Bone marrow (tissue), 2 donors: Measurements from ENCODE around the gene DUSP21.
"Not testable (repeated sequence)": the region's sequence is repeated elsewhere in the genome, so short reads cannot be mapped to it uniquely, and the experiment has no call there.

Source experiments
- DNase-seq, 2 donors: peaks; one replicate each; lab custom pipeline; 2025; lab: John Stamatoyannopoulos, UW

The DUSP21 gene

DNA sequence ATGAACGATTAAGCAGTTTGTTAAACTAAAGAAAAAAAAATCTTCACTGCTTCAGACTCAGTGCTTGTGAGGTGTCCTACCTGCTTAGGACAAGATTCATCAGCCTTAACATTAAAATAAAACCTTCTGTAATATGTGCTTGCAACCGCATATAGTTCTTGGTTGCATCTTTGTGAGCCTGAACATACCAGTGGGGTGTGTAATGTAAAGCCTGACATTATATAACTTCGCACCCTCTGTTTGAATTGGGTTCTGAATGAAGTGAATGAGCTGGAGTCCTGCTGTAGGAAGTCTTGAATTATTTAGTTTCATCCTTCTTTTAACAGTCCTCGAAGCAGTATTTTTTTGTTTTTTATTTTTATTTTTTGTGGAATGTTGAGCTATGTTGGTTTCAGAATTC lies 32.3 kb downstream of the DUSP21 start:
- DNase-seq: no peak

GRCh38 chrX:44876767-44877166 lies 32.9 kb downstream of the DUSP21 start:
- no peak for DNase-seq

DNA sequence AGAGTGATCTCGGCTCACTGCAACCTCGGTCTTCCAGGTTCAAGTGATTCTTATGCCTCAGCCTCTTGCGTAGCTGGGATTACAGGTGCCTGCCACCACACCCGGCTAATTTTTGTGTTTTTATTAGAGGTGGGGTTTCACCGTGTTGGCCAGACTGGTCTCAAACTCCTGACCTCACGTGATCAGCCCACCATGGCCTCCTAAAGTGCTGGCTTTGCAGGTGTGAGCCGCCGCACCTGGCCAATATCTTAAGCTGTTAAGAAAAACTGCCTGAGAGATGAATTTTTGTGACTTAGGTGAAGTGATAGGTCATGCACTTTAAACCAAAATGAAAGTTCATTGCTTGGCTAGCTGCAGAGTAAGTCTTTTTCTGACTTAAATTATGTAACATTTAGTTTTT lies 35.0 kb downstream of the DUSP21 start:
- no peak for DNase-seq

- no peak for DNase-seq
Measured at GRCh38 chrX:44881549-44881948, 37.7 kb downstream of the DUSP21 start.

DNA sequence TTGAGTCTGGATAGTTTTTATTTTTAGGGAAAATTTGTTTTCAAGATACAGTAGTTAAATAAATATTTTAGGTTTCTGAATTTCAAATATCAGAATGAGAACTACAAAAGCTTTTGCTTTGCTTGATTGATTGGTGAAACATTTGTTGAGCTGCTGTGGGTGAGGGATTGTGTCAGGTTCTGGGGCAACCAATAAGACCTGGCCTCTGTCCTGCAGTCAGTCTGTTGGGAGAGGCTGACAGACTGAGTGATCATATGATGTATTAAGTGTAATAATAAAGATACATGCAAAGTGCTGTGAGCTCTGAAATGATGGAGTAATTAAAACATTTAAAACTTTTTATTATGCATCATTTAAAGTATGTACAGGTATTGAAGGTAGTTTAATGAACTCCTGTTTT lies 38.8 kb downstream of the DUSP21 start:
- no peak for DNase-seq

DNA sequence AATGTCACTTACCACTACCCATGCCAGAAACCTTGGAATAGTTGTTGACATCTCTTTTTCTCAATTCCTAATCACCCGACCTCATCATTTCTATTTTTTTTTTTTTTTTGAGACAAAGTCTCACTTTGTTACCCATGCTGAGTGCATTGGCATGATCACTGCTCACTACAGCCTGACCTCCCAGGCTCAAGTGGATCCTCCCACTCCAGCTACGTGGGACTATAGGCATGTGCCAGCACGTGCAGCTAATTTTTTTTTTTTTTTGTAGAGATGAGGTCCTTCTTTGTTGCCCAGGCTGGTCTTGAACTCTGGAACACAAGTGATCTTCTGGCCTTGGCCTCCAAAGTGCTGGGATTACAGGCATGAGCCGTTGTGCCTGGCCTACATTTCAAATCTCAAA lies 41.1 kb downstream of the DUSP21 start:
- DNase-seq: no peak

DNA sequence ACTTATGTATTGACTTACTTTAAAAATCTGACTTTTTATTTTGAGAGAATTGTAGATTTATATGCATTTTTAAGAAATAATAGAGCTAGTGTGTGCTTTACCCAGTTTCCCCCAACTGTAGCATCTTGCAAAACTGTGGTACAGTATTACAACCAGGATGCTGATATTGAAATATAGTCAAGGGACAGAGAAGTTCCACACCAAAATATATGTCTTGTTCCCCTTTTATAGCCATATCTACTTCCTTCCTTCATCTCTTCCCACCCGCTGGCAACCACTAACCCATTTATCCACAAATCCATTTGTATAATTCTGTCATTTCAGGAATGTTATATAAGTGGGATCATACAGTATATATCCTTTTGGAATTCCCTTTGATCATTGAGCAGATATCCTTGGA lies 46.0 kb downstream of the DUSP21 start:
- no peak for DNase-seq

- no peak for DNase-seq
Measured at GRCh38 chrX:44890247-44890646, 46.4 kb downstream of the DUSP21 start.

DNA sequence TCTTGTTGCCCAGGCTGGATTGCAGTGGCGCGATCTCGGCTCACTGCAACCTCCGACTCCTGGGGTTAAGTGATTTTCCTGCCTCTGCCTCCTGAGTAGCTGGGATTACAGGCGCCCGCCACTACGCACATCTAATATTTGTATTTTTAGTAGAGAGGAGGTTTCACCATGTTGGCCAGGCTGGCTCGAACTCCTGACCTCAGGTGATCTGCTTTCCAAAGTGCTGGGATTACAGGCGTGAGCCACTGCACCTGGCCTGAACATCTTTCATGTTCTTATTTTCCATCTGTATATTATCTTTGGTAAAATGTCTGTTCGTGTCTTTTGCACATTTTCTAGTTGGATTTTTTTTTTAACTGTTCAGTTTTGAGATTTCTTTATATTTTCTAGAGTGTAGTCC lies 46.9 kb downstream of the DUSP21 start:
- DNase-seq: not testable (repeated sequence)

- no peak for DNase-seq
Measured at GRCh38 chrX:44891642-44892041, 47.8 kb downstream of the DUSP21 start.
